GM15510 (cell line): Measurements from ENCODE around the gene LXN.

Experiments used
- POLR2A ChIP-seq: IDR thresholded peaks from 3 replicates; pipeline ENCODE4 v1.6.1; 2011; ENCODE audit warnings: borderline replicate concordance; ENCODE audit not compliant: insufficient read length; ENCODE audit errors: extremely low read depth

Gene LXN

DNA sequence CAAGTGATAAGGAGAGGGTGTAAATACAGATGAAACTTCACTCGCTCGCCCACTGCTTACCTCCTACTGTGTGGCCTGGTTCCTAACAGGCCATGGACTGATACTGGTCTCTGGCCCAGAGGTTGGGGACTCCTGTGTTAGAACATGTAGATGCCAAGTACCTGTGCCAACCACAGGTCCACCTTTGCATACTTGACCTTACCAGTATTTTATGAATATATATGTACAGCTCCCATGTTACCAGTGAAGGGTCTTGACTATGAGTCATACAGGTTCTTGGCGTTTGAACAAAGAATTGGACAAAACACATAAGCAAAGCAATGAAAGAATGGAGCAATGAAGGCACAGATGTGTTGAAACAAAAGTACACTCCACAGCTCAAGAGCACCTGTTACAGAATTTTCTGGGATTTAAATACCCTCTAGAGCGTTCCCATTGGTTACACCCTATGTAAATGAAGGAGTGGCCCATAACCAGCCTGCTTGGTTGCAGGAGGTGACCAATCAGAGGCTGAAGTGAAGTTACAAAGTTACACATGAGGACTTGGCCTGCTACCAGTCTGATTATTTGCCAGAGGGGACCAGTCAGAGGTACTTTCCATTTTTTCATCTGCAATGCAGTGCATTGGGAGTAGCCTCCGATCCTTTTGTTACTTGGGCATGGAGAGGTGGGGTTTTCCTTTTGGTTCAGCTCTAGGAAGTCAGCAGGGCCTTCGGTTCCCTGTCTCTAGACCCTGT, 29.8 kb downstream of the LXN start:
- no peak for TF ChIP-seq POLR2A

DNA sequence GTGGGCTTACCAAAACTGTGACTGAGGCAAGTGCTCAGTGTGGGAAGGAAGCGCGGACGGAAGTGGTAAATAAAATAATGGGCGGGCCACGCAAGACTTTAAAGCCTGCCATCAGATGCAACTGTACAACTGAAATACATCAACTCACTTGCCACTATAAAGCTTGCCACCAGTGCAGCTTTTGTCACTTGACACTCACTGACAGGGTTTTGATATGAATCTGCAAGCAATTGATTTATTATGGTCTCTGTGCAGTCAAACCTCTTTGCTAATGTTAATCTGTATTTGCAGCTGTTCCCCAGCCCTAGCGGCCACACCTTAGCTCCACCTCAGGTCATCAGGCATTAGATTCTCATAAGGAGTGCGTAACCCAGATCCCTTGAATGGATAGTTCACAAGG, 30.4 kb downstream of the LXN start:
- no peak for TF ChIP-seq POLR2A

DNA sequence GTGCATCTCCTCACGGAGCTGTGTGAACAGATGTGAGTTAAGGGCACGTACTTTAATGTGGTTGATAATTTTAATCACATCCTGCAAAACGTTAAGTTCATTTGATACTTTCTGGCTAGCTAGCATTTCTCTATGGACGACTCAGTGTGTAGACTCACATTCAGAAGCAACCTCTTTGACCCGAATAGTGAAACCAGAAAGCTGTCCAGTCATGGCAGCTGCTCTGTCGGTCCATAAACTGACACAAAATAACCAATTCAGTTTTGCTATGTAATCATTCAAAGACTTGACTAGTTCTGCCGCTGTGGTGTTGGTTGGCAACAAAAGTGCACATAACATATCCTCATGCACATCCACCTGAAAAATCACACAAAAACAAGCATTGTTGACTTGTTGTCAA, 31.8 kb downstream of the LXN start:
- TF ChIP-seq POLR2A: no peak

DNA sequence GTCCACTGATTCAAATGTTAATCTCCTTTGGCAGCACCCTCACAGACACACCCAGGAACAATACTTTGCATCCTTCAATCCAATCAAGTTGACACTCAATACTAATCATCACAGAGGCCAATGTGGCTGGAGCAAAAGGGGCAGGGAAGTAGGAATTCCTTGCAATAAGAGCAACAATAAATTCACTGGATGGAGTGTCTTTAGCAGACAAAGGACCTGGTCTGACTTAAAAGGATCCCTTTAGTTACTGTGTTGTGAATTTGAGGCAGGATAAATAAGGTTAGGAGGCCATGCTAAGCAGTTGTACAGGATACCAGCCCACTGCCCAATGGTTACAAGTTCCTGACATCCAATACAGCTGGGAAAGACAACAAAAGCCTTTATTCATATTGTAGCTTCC, 40.5 kb downstream of the LXN start:
- TF ChIP-seq POLR2A: no peak

DNA sequence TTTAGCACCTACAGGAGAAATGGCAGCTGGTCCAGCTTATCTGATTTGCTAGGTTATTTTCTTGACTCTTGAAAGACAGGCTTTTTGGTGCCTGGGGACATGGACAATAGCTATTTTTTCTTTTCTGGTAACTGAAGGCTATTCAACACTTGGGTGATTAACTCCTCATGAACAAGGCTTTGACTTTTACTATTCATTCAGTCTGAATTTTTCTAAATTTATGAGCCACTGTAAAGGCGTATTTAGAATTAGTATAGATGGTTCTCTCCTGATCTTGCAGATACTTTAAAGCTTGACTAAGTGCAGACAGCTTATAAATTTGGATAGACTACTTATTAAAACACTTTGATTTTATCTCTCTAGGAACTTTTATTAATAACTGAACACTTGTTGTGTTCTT, 46.6 kb downstream of the LXN start:
- TF ChIP-seq POLR2A: no peak

DNA sequence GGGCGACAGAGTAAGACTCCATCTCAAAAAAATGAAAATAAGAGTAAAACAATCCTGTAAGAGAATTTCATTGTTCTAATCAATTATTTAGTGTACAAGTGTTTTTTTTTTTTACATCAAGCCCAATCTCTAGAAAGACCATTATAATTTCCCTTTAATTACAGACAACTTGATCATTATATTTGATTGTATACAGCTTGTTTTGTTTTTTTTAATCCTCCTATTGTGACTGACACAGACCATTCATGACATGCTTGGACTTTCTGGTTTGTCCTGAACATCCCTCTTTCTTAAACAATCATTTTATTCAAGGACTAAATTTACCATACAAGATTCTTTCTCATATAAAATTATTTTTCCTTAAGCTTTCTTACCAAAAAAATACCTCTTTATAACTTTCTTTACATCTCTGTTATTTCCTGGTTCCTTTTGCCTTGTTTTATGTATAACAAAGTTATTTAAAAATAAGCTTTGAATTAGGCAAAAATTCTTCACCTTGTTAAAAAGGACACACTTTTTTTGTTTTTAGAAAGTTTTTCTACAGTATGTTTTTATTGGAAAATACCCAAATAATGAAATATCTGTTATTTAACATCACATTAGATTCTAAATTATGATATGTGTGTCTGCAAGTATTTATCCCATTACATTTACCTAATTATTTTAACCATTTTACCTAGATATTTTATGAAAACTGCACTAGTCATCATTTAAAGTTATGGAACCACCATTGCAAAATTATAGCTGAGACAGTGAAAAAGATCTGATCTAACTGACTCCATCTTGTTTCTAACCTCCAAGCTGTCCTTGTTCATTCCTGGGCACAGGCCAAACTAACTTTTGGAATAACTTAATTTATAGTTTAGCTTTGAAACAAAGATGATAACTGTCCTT, 54.2 kb downstream of the LXN start:
- TF ChIP-seq POLR2A: no peak
